Caco-2 (cell line): ENCODE data around the gene RUFY3. TPM values are rescaled to one million over a fixed set of nuclear protein-coding genes. Genes with fewer than 3 reads are reported as not detected.
A peak's percentile ranks its signal among the peaks of the same experiment; 100 is the strongest.

Experiments used
- Bru-seq: library from RNA; stranded (reverse); fragments of 400-500 nt; gene quantifications from one replicate; lab custom pipeline; 2021; lab: Mats Ljungman, UMichigan
- BruChase-seq, 2 experiments: library from RNA; stranded (reverse); fragments of 400-500 nt; gene quantifications; one replicate each; lab custom pipeline; 2021; lab: Mats Ljungman, UMichigan
- BruUV-seq: library from RNA; stranded (reverse); fragments of 400-500 nt; replicated peaks from 2 replicates; lab custom pipeline; 2021; lab: Mats Ljungman, UMichigan
- CTCF ChIA-PET: fragments of 300-600 bp; sonication (Branson Sonifier 250); formaldehyde crosslinking; loops from one replicate; lab custom pipeline; 2022; ENCODE audit warnings: antibody characterized with exemption; lab: Charles Lee
- POLR2A ChIA-PET: fragments of 300-600 bp; sonication (Branson Sonifier 250); formaldehyde crosslinking; loops from one replicate; lab custom pipeline; 2022; ENCODE audit warnings: antibody characterized with exemption; lab: Charles Lee
- DNase-seq, 2 experiments: peaks; one replicate each; pipeline versions ENCODE4 v3.0.0 to v3.0.0-alpha.2; 2020 to 2022
- H3K27me3 ChIP-seq: replicated peaks from 2 replicates; pipeline ENCODE4 v1.6.0; 2011; ENCODE audit warnings: low read length; ENCODE audit not compliant: control insufficient read depth, insufficient read depth
- H3K36me3 ChIP-seq: 2 replicates; pipeline ENCODE4 v1.5.1; 2011; ENCODE audit warnings: low read length; ENCODE audit not compliant: control insufficient read depth, insufficient read depth
- H3K4me1 ChIP-seq: fragments of 250-450 bp; sonication (Bioruptor Pico); 2 replicates; pipeline ENCODE4 v1.5.1; 2020; ENCODE audit warnings: mild to moderate bottlenecking
- H3K4me3 ChIP-seq: 2 replicates; pipeline ENCODE4 v1.5.1; 2011; ENCODE audit warnings: low read depth, mild to moderate bottlenecking, control low read depth, low read length
- H3K9me3 ChIP-seq: fragments of 250-450 bp; sonication (Bioruptor Pico); 2 replicates; pipeline ENCODE4 v1.5.1; 2020; ENCODE audit warnings: mild to moderate bottlenecking, moderate library complexity
- H3K27ac Mint-ChIP-seq: one replicate; pipeline ENCODE4 v1.8.0; 2022; ENCODE audit warnings: mixed read lengths; ENCODE audit not compliant: unreplicated experiment
- H3K27me3 Mint-ChIP-seq: one replicate; pipeline ENCODE4 v1.8.0; 2022; ENCODE audit warnings: mixed read lengths; ENCODE audit not compliant: insufficient read depth, unreplicated experiment
- H3K36me3 Mint-ChIP-seq: one replicate; pipeline ENCODE4 v1.8.0; 2022; ENCODE audit warnings: mild to moderate bottlenecking, mixed read lengths; ENCODE audit not compliant: insufficient read depth, unreplicated experiment
- H3K4me1 Mint-ChIP-seq: one replicate; pipeline ENCODE4 v1.8.0; 2022; ENCODE audit warnings: low read depth, mixed read lengths; ENCODE audit not compliant: unreplicated experiment
- H3K4me3 Mint-ChIP-seq: one replicate; pipeline ENCODE4 v1.8.0; 2022; ENCODE audit warnings: mild to moderate bottlenecking, moderate library complexity, mixed read lengths; ENCODE audit not compliant: unreplicated experiment
- H3K9me3 Mint-ChIP-seq: one replicate; pipeline ENCODE4 v1.8.0; 2022; ENCODE audit warnings: mixed read lengths; ENCODE audit not compliant: unreplicated experiment
- CTCF ChIP-seq, 2 experiments: fragments of 200-600 bp in 1 of 2; IDR thresholded peaks; 1 replicate in 1 of 2; 2 replicates in 1 of 2; pipeline versions ENCODE4 v1.5.1 to v1.8.0; 2011 to 2022; ENCODE audit warnings: antibody characterized with exemption in 1 of 2, control low read depth in 1 of 2, inconsistent platforms in 1 of 2, low read depth in 1 of 2, low read length in 1 of 2, mild to moderate bottlenecking in 1 of 2, moderate library complexity in 1 of 2; ENCODE audit not compliant: insufficient read depth in 1 of 2, severe bottlenecking in 1 of 2, unreplicated experiment in 1 of 2
- intact Hi-C: fragments of 100-400 bp; cut with micrococcal nuclease; formaldehyde crosslinking; loops from one replicate; pipeline ENCODE4 v1.10.0; 2022; ENCODE audit not compliant: unreplicated experiment
- long read RNA-seq: library from polyadenylated mRNA; stranded (forward); transcript quantifications from one replicate; pipeline ENCODE4 v2.0.0, GENCODE V29; 2022
- total RNA-seq: library from RNA; stranded (reverse); gene quantifications from 2 replicates; pipeline ENCODE4 v1.2.3, GENCODE V29; 2022

RUFY3 gene
- total RNA-seq, result 36.6 and 45.0 TPM in 2 replicates
- Bru-seq, nascent RNA, result percentile 75 among the genes with signal in this experiment
- BruChase-seq, experiment 1, labeled RNA remaining after a 2-hour chase, result percentile 82 among the genes with signal in this experiment
- percentile 82 among the genes with signal in this experiment for BruChase-seq, experiment 2, labeled RNA remaining after a 6-hour chase
- long read RNA-seq, partial matches to known transcripts, result 3 of 25 reads
- long read RNA-seq, other reads (novel, unspliced or antisense), result 18 of 25 reads

- Mint-ChIP-seq H3K36me3 (no peaks in the 10 kb centered on the region), H3K27me3 (no peaks in the 10 kb centered on the region), H3K9me3 (no peaks in the 10 kb centered on the region), H3K4me3 (no peak within 1 kb of the TSS), H3K4me1 (no peaks in the 10 kb centered on the region), H3K27ac (no peak within 1 kb of the TSS)
- no peaks in the 10 kb centered on the region for H3K9me3 ChIP-seq
- no TSS peak for BruUV-seq
- TF ChIP-seq CTCF (IDR thresholded peaks at IDR 0.05; ENCODE audit: insufficient read depth in 1 of 2, low read depth in 1 of 2, low read length in 1 of 2, severe bottlenecking in 1 of 2, unreplicated experiment in 1 of 2), result no peak
- POLR2A ChIA-PET, result no interaction called here
- H3K4me3 ChIP-seq, result no peak within 1 kb of the TSS
- no peaks in the 10 kb centered on the region for H3K36me3 ChIP-seq
- no peaks in the 10 kb centered on the region for H3K4me1 ChIP-seq
- intact Hi-C loops, result no loop called here
- CTCF ChIA-PET, result no interaction called here
- no peaks in the 10 kb centered on the region for H3K27me3 ChIP-seq
- no peak for DNase-seq
These were observed at the start of gene RUFY3 for GRCh38 chr4:70721747-70722146. Gene RUFY3 (plus strand): TSS chr4:70721964. CDS start chr4:70722574, 610 bp downstream.

- H3K27me3 Mint-ChIP-seq, result peaks cover 6% of the 10 kb centered on the region
- CTCF ChIA-PET, result no interaction called here
- no peak for DNase-seq
These were observed 47.6 kb upstream of the RUFY3 start for GRCh38 chr4:70674191-70674590.

GRCh38 chr4:70674731-70675130 is 47.0 kb upstream of the RUFY3 start:
- no TSS peak for BruUV-seq
- H3K36me3 ChIP-seq, result no peaks in the 10 kb centered on the region
- Mint-ChIP-seq H3K36me3 (no peaks in the 10 kb centered on the region), H3K4me1 (no peaks in the 10 kb centered on the region), H3K9me3 (no peaks in the 10 kb centered on the region), H3K27me3 (peaks cover 6% of the 10 kb centered on the region), H3K4me3 (no peak overlapping the region), H3K27ac (no peak overlapping the region)
- ChIA-PET CTCF (no interaction called here), POLR2A (no interaction called here)
- no peaks in the 10 kb centered on the region for H3K27me3 ChIP-seq
- TF ChIP-seq CTCF (IDR thresholded peaks at IDR 0.05; ENCODE audit: insufficient read depth in 1 of 2, low read depth in 1 of 2, low read length in 1 of 2, severe bottlenecking in 1 of 2, unreplicated experiment in 1 of 2), result no peak
- H3K4me3 ChIP-seq, result no peak overlapping the region
- intact Hi-C loops, result no loop called here
- no peak for DNase-seq
- no peaks in the 10 kb centered on the region for H3K9me3 ChIP-seq
- H3K4me1 ChIP-seq, result no peaks in the 10 kb centered on the region

More at GRCh38 chr4:70674191-70674590, 47.6 kb upstream of the RUFY3 start:
- no peaks in the 10 kb centered on the region for H3K4me1 Mint-ChIP-seq
- no peaks in the 10 kb centered on the region for H3K9me3 Mint-ChIP-seq
- intact Hi-C loops, result no loop called here
- BruUV-seq, result no TSS peak
- no peaks in the 10 kb centered on the region for H3K36me3 Mint-ChIP-seq
- TF ChIP-seq CTCF (IDR thresholded peaks at IDR 0.05; ENCODE audit: insufficient read depth in 1 of 2, low read depth in 1 of 2, low read length in 1 of 2, severe bottlenecking in 1 of 2, unreplicated experiment in 1 of 2), result no peak
- H3K4me3 ChIP-seq, result no peak overlapping the region
- H3K27me3 ChIP-seq, result no peaks in the 10 kb centered on the region
- H3K4me3 Mint-ChIP-seq, result no peak overlapping the region
- POLR2A ChIA-PET, result no interaction called here
- no peaks in the 10 kb centered on the region for H3K4me1 ChIP-seq
- H3K27ac Mint-ChIP-seq, result no peak overlapping the region
- H3K36me3 ChIP-seq, result no peaks in the 10 kb centered on the region
- no peaks in the 10 kb centered on the region for H3K9me3 ChIP-seq
